ENCODE results near the gene SAPCD2. TPM values are rescaled to one million over a fixed set of nuclear protein-coding genes. Genes with fewer than 3 reads are reported as not detected.

Gene SAPCD2
- total RNA-seq, 2 donors from 2014 or later = 20.8 to 24.9 TPM

DNA sequence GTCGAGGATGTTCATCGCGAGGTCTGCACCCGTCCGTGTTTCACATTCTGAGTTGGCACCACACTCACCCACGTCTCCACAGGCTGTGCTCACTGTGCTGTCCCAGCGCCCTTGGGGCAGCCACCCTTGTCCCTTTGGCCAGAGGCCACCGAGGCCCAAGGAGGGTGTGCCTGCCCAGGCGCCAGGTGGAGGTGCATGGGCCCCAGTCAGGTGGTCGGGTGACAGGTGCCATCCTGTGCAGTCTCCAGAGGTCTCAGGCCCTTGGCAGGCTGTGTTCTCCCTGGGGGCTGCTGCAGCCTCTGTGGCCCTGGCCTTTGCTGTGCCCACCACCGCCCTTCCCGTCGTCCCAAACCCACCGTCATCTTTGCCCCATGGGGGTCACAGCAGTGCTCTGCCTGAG is 28.9 kb upstream of the SAPCD2 start:
- 94 to 95% methylated on average over 14 of the region's 14 CpGs for WGBS, 2 experiments (ENCODE audit: insufficient coverage in 1 of 2, insufficient read length in 1 of 2)
- Mint-ChIP-seq H3K27ac (no peak overlapping the region), H3K4me3 (no peak overlapping the region), H3K27me3 (ENCODE audit: insufficient read depth) (no peaks in the 10 kb centered on the region), H3K36me3 (ENCODE audit: low read depth) (peaks cover 25% of the 10 kb centered on the region), H3K9me3 (peaks cover 3% of the 10 kb centered on the region), H3K4me1 (no peaks in the 10 kb centered on the region)
- Histone ChIP-seq H3K27ac (ENCODE audit: low read depth, low read length) (no peak overlapping the region), H3K27me3 (ENCODE audit: control insufficient read depth, insufficient read depth, low read length, poor library complexity, severe bottlenecking) (no peaks in the 10 kb centered on the region), H3K4me3 (ENCODE audit: low read length) (no peak overlapping the region), H3K9me3 (ENCODE audit: control insufficient read depth, low read length) (peaks cover 20% of the 10 kb centered on the region), H3K4me1 (ENCODE audit: control insufficient read depth, insufficient read depth, low read length) (no peaks in the 10 kb centered on the region), H3K9ac (ENCODE audit: extremely low read depth, low read length, poor library complexity, severe bottlenecking) (no peak overlapping the region), H3K36me3 (ENCODE audit: control insufficient read depth, insufficient read depth, low read length) (peaks cover 70% of the 10 kb centered on the region)
- no peak for DNase-seq
- TF ChIP-seq, protein P1, sequence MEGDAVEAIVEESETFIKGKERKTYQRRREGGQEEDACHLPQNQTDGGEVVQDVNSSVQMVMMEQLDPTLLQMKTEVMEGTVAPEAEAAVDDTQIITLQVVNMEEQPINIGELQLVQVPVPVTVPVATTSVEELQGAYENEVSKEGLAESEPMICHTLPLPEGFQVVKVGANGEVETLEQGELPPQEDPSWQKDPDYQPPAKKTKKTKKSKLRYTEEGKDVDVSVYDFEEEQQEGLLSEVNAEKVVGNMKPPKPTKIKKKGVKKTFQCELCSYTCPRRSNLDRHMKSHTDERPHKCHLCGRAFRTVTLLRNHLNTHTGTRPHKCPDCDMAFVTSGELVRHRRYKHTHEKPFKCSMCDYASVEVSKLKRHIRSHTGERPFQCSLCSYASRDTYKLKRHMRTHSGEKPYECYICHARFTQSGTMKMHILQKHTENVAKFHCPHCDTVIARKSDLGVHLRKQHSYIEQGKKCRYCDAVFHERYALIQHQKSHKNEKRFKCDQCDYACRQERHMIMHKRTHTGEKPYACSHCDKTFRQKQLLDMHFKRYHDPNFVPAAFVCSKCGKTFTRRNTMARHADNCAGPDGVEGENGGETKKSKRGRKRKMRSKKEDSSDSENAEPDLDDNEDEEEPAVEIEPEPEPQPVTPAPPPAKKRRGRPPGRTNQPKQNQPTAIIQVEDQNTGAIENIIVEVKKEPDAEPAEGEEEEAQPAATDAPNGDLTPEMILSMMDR (conservative IDR thresholded peaks at IDR 0.05) = no peak

- no peak overlapping the region for H3K9ac ChIP-seq (ENCODE audit: extremely low read depth, low read length, poor library complexity, severe bottlenecking)
- no peak overlapping the region for H3K27ac ChIP-seq (ENCODE audit: low read depth, low read length)
- Mint-ChIP-seq H3K27me3 (ENCODE audit: insufficient read depth) (no peaks in the 10 kb centered on the region), H3K27ac (no peak overlapping the region), H3K36me3 (ENCODE audit: low read depth) (peaks cover 28% of the 10 kb centered on the region), H3K4me3 (no peak overlapping the region), H3K4me1 (no peaks in the 10 kb centered on the region), H3K9me3 (peaks cover 3% of the 10 kb centered on the region)
- TF ChIP-seq, protein P1 (conservative IDR thresholded peaks at IDR 0.05) = no peak
- no peak for DNase-seq
- WGBS, 2 experiments (ENCODE audit: insufficient coverage in 1 of 2, insufficient read length in 1 of 2) = 91 to 99% methylated on average over 14 to 20 of the region's 20 CpGs
- H3K9me3 ChIP-seq (ENCODE audit: control insufficient read depth, low read length) = peaks cover 14% of the 10 kb centered on the region
- H3K27me3 ChIP-seq (ENCODE audit: control insufficient read depth, insufficient read depth, low read length, poor library complexity, severe bottlenecking) = no peaks in the 10 kb centered on the region
- no peaks in the 10 kb centered on the region for H3K4me1 ChIP-seq (ENCODE audit: control insufficient read depth, insufficient read depth, low read length)
- H3K36me3 ChIP-seq (ENCODE audit: control insufficient read depth, insufficient read depth, low read length) = peaks cover 66% of the 10 kb centered on the region
- H3K4me3 ChIP-seq (ENCODE audit: low read length) = no peak overlapping the region
These were observed 27.6 kb upstream of the SAPCD2 start for GRCh38 chr9:137097761-137098462.

DNA sequence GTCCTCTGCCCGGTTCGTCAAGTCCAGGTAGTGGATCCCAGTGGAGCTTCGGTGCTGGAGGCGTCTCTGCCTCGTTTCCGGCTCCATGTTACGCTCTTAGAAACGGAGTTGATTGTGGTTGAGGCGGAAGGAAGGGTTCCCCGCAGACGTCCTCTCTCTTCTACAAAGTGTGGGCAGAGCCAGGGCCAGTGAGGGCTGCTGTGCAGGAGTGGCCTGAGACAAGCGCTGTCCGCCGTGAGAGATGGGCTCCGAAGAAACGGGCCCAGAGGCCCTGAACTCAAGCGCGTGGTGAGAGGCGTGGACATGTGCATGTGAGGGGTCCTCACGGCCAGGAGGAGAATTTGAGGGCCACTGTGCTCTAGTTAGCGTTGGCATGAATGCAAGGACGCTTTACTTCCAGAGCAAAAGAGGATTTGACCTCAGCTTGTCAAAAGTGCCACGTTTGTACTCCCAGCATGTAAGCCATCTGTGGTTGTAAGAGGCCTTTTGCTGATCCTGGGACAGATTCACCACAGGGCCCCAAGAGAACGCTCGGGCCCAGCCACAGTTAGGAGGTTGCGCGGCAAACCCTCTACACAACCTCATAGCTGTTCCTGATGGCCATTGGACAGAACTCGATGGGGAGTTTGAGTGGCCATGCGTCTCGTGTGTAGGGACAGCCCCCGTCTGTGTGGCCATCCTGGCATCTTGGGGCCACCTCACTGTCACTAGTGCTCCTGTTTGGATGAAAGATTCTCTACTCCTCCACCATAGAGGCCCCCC is 26.6 kb upstream of the SAPCD2 start:
- no peak overlapping the region for H3K4me3 ChIP-seq (ENCODE audit: low read length)
- H3K4me1 ChIP-seq (ENCODE audit: control insufficient read depth, insufficient read depth, low read length) = no peaks in the 10 kb centered on the region
- Mint-ChIP-seq H3K9me3 (peaks cover 3% of the 10 kb centered on the region), H3K36me3 (ENCODE audit: low read depth) (peaks cover 34% of the 10 kb centered on the region), H3K4me3 (no peak overlapping the region), H3K27ac (no peak overlapping the region), H3K27me3 (ENCODE audit: insufficient read depth) (no peaks in the 10 kb centered on the region), H3K4me1 (no peaks in the 10 kb centered on the region)
- 93 to 95% methylated on average over 29 to 31 of the region's 31 CpGs for WGBS, 2 experiments (ENCODE audit: insufficient coverage in 1 of 2, insufficient read length in 1 of 2)
- DNase-seq = no peak
- H3K27ac ChIP-seq (ENCODE audit: low read depth, low read length) = no peak overlapping the region
- TF ChIP-seq, protein P1 (conservative IDR thresholded peaks at IDR 0.05) = no peak
- H3K9ac ChIP-seq (ENCODE audit: extremely low read depth, low read length, poor library complexity, severe bottlenecking) = no peak overlapping the region
- H3K27me3 ChIP-seq (ENCODE audit: control insufficient read depth, insufficient read depth, low read length, poor library complexity, severe bottlenecking) = no peaks in the 10 kb centered on the region
- peaks cover 4% of the 10 kb centered on the region for H3K9me3 ChIP-seq (ENCODE audit: control insufficient read depth, low read length)
- peaks cover 65% of the 10 kb centered on the region for H3K36me3 ChIP-seq (ENCODE audit: control insufficient read depth, insufficient read depth, low read length)

Data from endodermal cell (in vitro differentiated cells).